ENCODE measurements around the gene ZNF213. TPM values are rescaled to one million over a fixed set of nuclear protein-coding genes. Genes with fewer than 3 reads are reported as not detected.

Gene ZNF213
- total and polyA plus RNA-seq, 2 donors: 1.5 to 5.2 TPM

- WGBS: 5% methylated on average over 61 of the region's 61 CpGs
- no peak for DNase-seq (ENCODE audit: low read depth in 6 of 9, low spot score in 9 of 9)
- peaks cover 79 to 100% of the 10 kb centered on the region in 2 donors for H3K27me3 ChIP-seq (ENCODE audit: control insufficient read depth in 2 of 2, insufficient read depth in 1 of 2, low read length in 1 of 2)
Observed at GRCh38 chr16:3188925-3189825, 54.3 kb downstream of the ZNF213 start.

DNA sequence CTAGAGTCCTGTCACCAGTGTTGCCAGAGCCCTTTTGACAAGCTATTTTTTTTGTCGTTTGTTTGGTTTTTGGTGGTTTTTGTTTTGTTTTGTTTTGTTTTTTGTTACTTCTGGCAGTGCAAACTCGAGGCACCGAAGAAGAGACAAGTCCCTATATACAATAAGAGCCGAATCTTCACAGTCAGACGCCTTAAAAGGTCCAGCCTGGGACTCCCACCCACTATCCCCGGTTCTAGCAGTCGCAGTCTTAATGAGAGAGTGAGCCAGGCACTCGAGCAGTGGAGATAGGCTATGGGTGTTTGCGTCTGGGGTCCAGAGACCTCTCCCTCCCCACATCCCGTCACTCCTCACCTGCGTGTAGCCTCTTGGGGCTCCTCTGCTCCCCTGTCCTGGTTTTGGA lies 55.0 kb downstream of the ZNF213 start:
- no peak for DNase-seq (ENCODE audit: low read depth in 6 of 9, low spot score in 9 of 9)
- Histone ChIP-seq H3K4me1 (ENCODE audit: control insufficient read depth in 2 of 2, insufficient read depth in 2 of 2, low read length in 2 of 2) (peaks cover 0 to 10% of the 10 kb centered on the region in 2 donors), H3K9me3 (ENCODE audit: control insufficient read depth in 2 of 2, insufficient read depth in 1 of 2, low read length in 1 of 2) (peaks cover 5 to 30% of the 10 kb centered on the region in 2 donors), H3K4me3 (ENCODE audit: low read length in 2 of 2) (no peak overlapping the region), H3K27me3 (ENCODE audit: control insufficient read depth in 2 of 2, insufficient read depth in 1 of 2, low read length in 1 of 2) (peaks cover 82 to 100% of the 10 kb centered on the region in 2 donors), H3K36me3 (ENCODE audit: control insufficient read depth in 2 of 2, insufficient read depth in 2 of 2, low read length in 1 of 2) (no peaks in the 10 kb centered on the region), H3K27ac (ENCODE audit: low read depth in 1 of 2, low read length in 1 of 2) (no peak overlapping the region)
- WGBS: 21% methylated on average over 11 of the region's 11 CpGs

More at GRCh38 chr16:3188925-3189825, 54.3 kb downstream of the ZNF213 start:
- H3K36me3 ChIP-seq (ENCODE audit: control insufficient read depth in 2 of 2, insufficient read depth in 2 of 2, low read length in 1 of 2): no peaks in the 10 kb centered on the region
- H3K27ac ChIP-seq (ENCODE audit: low read depth in 1 of 2, low read length in 1 of 2): no peak overlapping the region
- H3K4me3 ChIP-seq (ENCODE audit: low read length in 2 of 2): no peak overlapping the region
- peaks cover 5 to 29% of the 10 kb centered on the region in 2 donors for H3K9me3 ChIP-seq (ENCODE audit: control insufficient read depth in 2 of 2, insufficient read depth in 1 of 2, low read length in 1 of 2)
- H3K4me1 ChIP-seq (ENCODE audit: control insufficient read depth in 2 of 2, insufficient read depth in 2 of 2, low read length in 2 of 2): peaks cover 0 to 10% of the 10 kb centered on the region in 2 donors

- no peak for DNase-seq (ENCODE audit: low read depth in 6 of 9, low spot score in 9 of 9)
- Histone ChIP-seq H3K9me3 (ENCODE audit: control insufficient read depth in 2 of 2, insufficient read depth in 1 of 2, low read length in 1 of 2) (peaks cover 5 to 33% of the 10 kb centered on the region in 2 donors), H3K27ac (ENCODE audit: low read depth in 1 of 2, low read length in 1 of 2) (no peak overlapping the region), H3K27me3 (ENCODE audit: control insufficient read depth in 2 of 2, insufficient read depth in 1 of 2, low read length in 1 of 2) (peaks cover 77 to 99% of the 10 kb centered on the region in 2 donors), H3K4me1 (ENCODE audit: control insufficient read depth in 2 of 2, insufficient read depth in 2 of 2, low read length in 2 of 2) (peaks cover 0 to 10% of the 10 kb centered on the region in 2 donors), H3K4me3 (ENCODE audit: low read length in 2 of 2) (no peak overlapping the region), H3K36me3 (ENCODE audit: control insufficient read depth in 2 of 2, insufficient read depth in 2 of 2, low read length in 1 of 2) (no peaks in the 10 kb centered on the region)
- 18% methylated on average over 16 of the region's 16 CpGs for WGBS
Observed at GRCh38 chr16:3190949-3191353, 56.1 kb downstream of the ZNF213 start.

Other genes with a start within 250 kb of the ZNF213 start
- gene FLYWCH1, start 223.1 kb upstream of the ZNF213 start, total RNA-seq: 9.6 TPM
- 34.1 TPM for gene FLYWCH1, start 223.1 kb upstream of the ZNF213 start, polyA plus RNA-seq
- gene KREMEN2, start 170.8 kb upstream of the ZNF213 start, total RNA-seq: 18.2 TPM
- 3.1 TPM for gene KREMEN2, start 170.8 kb upstream of the ZNF213 start, polyA plus RNA-seq
- 11.2 TPM for gene PAQR4, start 165.7 kb upstream of the ZNF213 start, total RNA-seq
- 9.5 TPM for gene PAQR4, start 165.7 kb upstream of the ZNF213 start, polyA plus RNA-seq
- gene PKMYT1, start 154.6 kb upstream of the ZNF213 start, total RNA-seq: 16.5 TPM
- gene PKMYT1, start 154.6 kb upstream of the ZNF213 start, polyA plus RNA-seq: 5.3 TPM
- gene CLDN9, start 122.1 kb upstream of the ZNF213 start, total RNA-seq: 0.19 TPM
- gene CLDN9, start 122.1 kb upstream of the ZNF213 start, polyA plus RNA-seq: 0.98 TPM
- 0.28 TPM for gene CLDN6, start 116.8 kb upstream of the ZNF213 start, total RNA-seq
- gene CLDN6, start 116.8 kb upstream of the ZNF213 start, polyA plus RNA-seq: 0.48 TPM
- 5.1 TPM for gene TNFRSF12A, start 114.7 kb upstream of the ZNF213 start, total RNA-seq
- 46.9 TPM for gene TNFRSF12A, start 114.7 kb upstream of the ZNF213 start, polyA plus RNA-seq
- gene HCFC1R1, start 111.1 kb upstream of the ZNF213 start, total RNA-seq: 19.0 TPM
- gene HCFC1R1, start 111.1 kb upstream of the ZNF213 start, polyA plus RNA-seq: 56.0 TPM
- gene THOC6, start 111.0 kb upstream of the ZNF213 start, total RNA-seq: 37.6 TPM
- 36.8 TPM for gene THOC6, start 111.0 kb upstream of the ZNF213 start, polyA plus RNA-seq
- 0.38 TPM for gene BICDL2, start 98.1 kb upstream of the ZNF213 start, total RNA-seq
- gene BICDL2, start 98.1 kb upstream of the ZNF213 start, polyA plus RNA-seq: 6.0 TPM
- gene MMP25, start 88.5 kb upstream of the ZNF213 start, total RNA-seq: 0.80 TPM
- gene MMP25, start 88.5 kb upstream of the ZNF213 start, polyA plus RNA-seq: 2.9 TPM
- 175 TPM for gene IL32, start 69.4 kb upstream of the ZNF213 start, total RNA-seq
- gene IL32, start 69.4 kb upstream of the ZNF213 start, polyA plus RNA-seq: 343 TPM
- gene ZSCAN10, start 35.7 kb upstream of the ZNF213 start, total RNA-seq: 0.05 TPM
- 0.11 TPM for gene ZSCAN10, start 35.7 kb upstream of the ZNF213 start, polyA plus RNA-seq
- gene ZNF205, start 22.4 kb upstream of the ZNF213 start, total RNA-seq: 4.6 TPM
- 9.3 TPM for gene ZNF205, start 22.4 kb upstream of the ZNF213 start, polyA plus RNA-seq
- gene OR1F1, start 53.2 kb downstream of the ZNF213 start, total RNA-seq: not detected
- 0.02 TPM for gene OR1F1, start 53.2 kb downstream of the ZNF213 start, polyA plus RNA-seq
- gene ZNF200, start 100.1 kb downstream of the ZNF213 start, total RNA-seq: 8.6 TPM
- 10.0 TPM for gene ZNF200, start 100.1 kb downstream of the ZNF213 start, polyA plus RNA-seq
- 0.52 TPM for gene MEFV, start 121.6 kb downstream of the ZNF213 start, total RNA-seq
- gene MEFV, start 121.6 kb downstream of the ZNF213 start, polyA plus RNA-seq: 0.80 TPM
- gene ZNF263, start 148.5 kb downstream of the ZNF213 start, total RNA-seq: 30.2 TPM
- 26.3 TPM for gene ZNF263, start 148.5 kb downstream of the ZNF213 start, polyA plus RNA-seq
- gene TIGD7, start 170.4 kb downstream of the ZNF213 start, total RNA-seq: 6.4 TPM
- gene TIGD7, start 170.4 kb downstream of the ZNF213 start, polyA plus RNA-seq: 9.8 TPM
- gene ZNF75A, start 170.5 kb downstream of the ZNF213 start, total RNA-seq: 25.9 TPM
- gene ZNF75A, start 170.5 kb downstream of the ZNF213 start, polyA plus RNA-seq: 44.7 TPM
- 0.14 TPM for gene OR2C1, start 220.9 kb downstream of the ZNF213 start, total RNA-seq
- 0.21 TPM for gene OR2C1, start 220.9 kb downstream of the ZNF213 start, polyA plus RNA-seq

Data from thymus (tissue), 11 donors.